ENCODE results near the gene SH3RF3.

GRCh38 chr2:109523536-109524361 lies 394.7 kb downstream of the SH3RF3 start:
- TF ChIP-seq HMGA2 (CRISPR knock-in tag; IDR thresholded peaks at IDR 0.05) = no peak
- no peak for TF ChIP-seq HMGXB4 (CRISPR knock-in tag; IDR thresholded peaks at IDR 0.05)
- TF ChIP-seq GABPB1 (CRISPR knock-in tag; IDR thresholded peaks at IDR 0.05) = no peak
- no peak for TF ChIP-seq ARID4B (CRISPR knock-in tag; IDR thresholded peaks at IDR 0.05; ENCODE audit: borderline replicate concordance)
- TF ChIP-seq ZNF232 (CRISPR knock-in tag; IDR thresholded peaks at IDR 0.05) = no peak
- TF ChIP-seq ZNF263 (CRISPR knock-in tag; IDR thresholded peaks at IDR 0.05; ENCODE audit: low read depth) = no peak
- no peak for TF ChIP-seq CTCF (IDR thresholded peaks at IDR 0.05)
- TF ChIP-seq USF2 (CRISPR knock-in tag; IDR thresholded peaks at IDR 0.05) = no peak
- no peak for TF ChIP-seq ATF3 (CRISPR knock-in tag; conservative IDR thresholded peaks at IDR 0.05)
- no peak for TF ChIP-seq NR2C2 (CRISPR knock-in tag; IDR thresholded peaks at IDR 0.05)
- TF ChIP-seq USF1 (CRISPR knock-in tag; IDR thresholded peaks at IDR 0.05) = no peak

All from WTC11 (cell line).